GM21515 (cell line): Measurements from ENCODE around the gene FOXR2.

Experiments used
- ATAC-seq: cut with Tn5 transposase; IDR thresholded peaks from one replicate; pipeline ENCODE4 v1.9.1; 2021; ENCODE audit not compliant: unreplicated experiment

Gene FOXR2

DNA sequence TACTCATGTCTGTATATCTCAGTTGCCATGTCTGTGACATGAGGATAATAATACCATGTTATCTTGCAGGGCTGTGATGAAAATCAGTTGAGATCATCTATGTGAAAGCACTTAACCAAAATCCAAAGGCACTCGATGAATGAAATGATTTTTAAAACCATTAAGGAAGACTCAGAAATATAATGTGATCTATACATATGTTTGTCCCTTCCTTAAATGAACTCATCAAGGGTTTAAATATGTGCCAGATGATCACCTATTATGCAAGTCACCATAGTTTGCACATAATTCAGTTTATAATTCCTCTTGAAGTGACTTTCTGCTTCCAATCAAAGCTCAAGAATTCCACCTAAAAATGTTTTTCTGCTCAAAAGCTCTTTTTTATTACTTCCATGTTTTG lies at the start of gene FOXR2:
TSS of gene FOXR2 (plus strand) at position 301 of the 400 bp plus-strand sequence. CDS start 312 bp downstream, outside the sequence.
- no peak for ATAC-seq

GRCh38 chrX:55579115-55579514 lies 44.1 kb upstream of the FOXR2 start:
- ATAC-seq: no peak

GRCh38 chrX:55582447-55582846 lies 40.8 kb upstream of the FOXR2 start:
- no peak for ATAC-seq

GRCh38 chrX:55593296-55593695 lies 29.9 kb upstream of the FOXR2 start:
- no peak for ATAC-seq

DNA sequence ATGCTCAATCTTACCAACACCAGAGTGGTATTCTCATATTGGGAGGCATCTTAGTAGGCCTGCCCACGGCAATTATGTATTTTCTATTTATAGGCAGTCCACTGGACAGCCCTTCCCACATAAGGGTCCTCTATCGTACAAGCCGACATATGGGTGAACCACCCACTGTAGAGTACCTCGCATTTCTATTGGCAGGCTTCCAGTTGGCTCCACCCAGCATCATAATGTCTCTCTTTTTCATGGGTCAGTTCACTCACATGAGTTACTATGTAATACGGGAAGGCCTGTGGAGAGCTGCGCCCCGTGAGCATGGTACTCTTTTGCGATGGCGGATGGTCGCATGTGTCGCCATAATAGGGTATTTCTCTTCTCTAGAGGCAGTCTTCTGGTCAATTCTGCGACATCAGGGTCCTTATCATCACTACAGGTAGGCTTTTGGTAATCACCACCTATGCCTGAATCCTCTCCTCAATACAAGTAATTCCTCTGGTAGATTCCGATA lies 29.4 kb upstream of the FOXR2 start:
- ATAC-seq: no peak

DNA sequence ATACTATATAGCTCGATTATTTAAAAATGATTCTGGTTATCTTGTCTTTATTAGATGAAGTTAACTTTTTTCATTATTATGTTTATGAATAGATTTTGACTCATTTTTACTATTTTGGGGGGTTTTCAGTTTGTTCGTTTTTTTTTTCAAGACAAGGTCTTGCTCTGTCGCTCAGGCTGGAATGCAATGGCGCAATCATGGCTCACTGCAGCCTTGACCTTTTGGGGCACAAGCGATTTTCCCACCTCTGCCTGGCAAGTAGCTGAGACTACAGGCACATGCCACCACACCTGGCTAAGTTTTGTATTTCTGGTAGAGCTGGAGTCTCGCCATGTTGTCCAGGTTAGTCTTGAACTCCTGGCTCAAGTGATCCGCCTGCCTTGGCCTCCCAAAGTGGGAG lies 24.9 kb upstream of the FOXR2 start:
- ATAC-seq: no peak

- ATAC-seq: no peak
These were observed 3.7 kb upstream of the FOXR2 start for GRCh38 chrX:55619547-55619946.

DNA sequence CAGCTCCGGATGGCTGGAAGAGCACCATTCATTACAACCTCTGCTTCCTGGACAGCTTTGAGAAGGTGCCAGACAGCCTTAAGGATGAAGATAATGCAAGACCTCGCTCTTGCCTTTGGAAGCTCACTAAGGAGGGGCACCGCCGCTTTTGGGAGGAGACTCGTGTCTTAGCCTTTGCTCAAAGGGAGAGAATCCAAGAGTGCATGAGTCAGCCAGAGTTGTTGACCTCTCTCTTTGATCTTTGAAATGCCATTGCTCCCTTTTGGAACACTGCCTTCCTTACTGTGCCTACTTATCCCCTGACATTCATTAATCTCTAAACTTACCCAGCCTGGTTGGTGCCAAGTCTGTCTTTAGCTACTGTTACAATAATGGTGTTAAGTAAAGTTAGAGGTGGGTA lies 1.2 kb downstream of the FOXR2 start:
- ATAC-seq: no peak

GRCh38 chrX:55636109-55636508 lies 12.9 kb downstream of the FOXR2 start:
- ATAC-seq: no peak

DNA sequence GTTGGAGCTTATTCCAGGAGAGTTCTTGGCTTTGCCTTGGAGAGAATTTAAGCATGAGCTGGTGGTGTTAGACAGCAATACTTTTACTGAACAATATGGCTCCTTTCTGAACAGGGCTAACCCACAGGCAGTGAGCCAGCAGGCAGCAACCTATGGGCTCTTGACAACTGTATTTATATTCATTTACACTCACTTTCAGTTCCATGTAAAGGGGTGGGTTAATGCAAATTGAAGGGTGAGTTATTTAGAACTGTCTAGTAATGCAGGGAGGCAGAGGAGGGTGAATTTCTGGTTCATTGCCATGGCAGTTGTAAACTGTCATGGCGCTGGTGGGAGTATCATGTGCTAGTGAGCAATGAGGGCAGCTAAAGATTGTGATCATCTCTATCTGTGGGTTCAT lies 15.7 kb downstream of the FOXR2 start:
- ATAC-seq: no peak

GRCh38 chrX:55640854-55641253 lies 17.7 kb downstream of the FOXR2 start:
- ATAC-seq: no peak

DNA sequence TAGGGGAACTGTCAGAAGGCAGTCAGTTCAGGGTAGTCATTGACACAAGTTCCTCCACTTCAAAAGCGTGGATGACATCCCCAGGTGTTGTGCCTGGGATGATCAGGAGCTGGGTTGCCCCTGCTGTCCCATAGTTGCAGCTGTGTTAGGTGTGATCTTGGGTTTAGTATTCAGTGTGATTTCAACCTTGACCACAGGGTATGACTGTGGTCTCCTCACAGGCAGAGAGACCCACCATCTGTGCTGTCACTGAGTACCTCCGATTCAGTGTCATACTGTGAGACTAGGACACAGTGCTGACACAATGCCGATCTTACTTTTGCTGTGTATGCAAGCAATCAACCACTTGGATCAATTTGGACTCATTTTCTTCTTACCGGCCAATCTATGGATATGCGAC lies 25.2 kb downstream of the FOXR2 start:
- ATAC-seq: no peak

- ATAC-seq: no peak
These were observed 36.7 kb downstream of the FOXR2 start for GRCh38 chrX:55659931-55660330.

DNA sequence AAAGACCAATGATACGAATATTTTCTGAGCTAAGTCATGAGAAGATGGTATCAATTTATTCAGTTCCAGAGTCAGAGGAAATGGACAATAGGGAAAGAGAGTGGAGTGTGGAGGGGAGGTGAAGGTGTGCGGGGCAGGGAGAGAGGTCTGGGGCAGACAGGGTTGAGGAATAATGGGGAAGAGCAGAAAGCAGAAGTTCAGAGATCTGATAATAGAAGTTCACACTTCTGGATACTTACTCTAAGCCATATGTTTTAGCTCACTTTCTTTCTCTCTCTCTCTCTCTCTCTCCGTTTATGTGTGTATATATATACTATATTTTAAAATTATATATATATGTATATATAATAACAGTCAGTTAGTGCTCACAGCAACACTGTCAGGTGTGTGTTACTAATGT lies 40.4 kb downstream of the FOXR2 start:
- no peak for ATAC-seq

- ATAC-seq: no peak
These were observed 44.9 kb downstream of the FOXR2 start for GRCh38 chrX:55668084-55668483.
